ENCODE measurements around the gene BMP5. TPM values are rescaled to one million over a fixed set of nuclear protein-coding genes. Genes with fewer than 3 reads are reported as not detected.
A peak's percentile ranks its signal among the peaks of the same experiment; 100 is the strongest.

BMP5 gene
- total RNA-seq (2013; cell fraction: nucleolus; rRNA removed): not detected in 2 replicates
- total RNA-seq (2014; rRNA removed) (not detected in 2 replicates), total RNA-seq (2014; rRNA removed; fragmentation: Illumina TruSeq; extraction: Trizol) (not detected in 2 replicates), total RNA-seq (2021) (not detected in 2 replicates), polyA plus RNA-seq (2011; rRNA removed) (not detected in 2 replicates), polyA plus RNA-seq (2014; fragmentation: Illumina TruSeq; extraction: Trizol) (not detected in 2 replicates), polyA plus RNA-seq (2014; fragmentation: Nextera tagmentation; extraction: Ambion mirVana) (not detected), polyA plus RNA-seq (2014; rRNA removed) (not detected in 2 replicates), polyA plus RNA-seq (2016; fragmentation: Nextera tagmentation; extraction: Ambion mirVana) (not detected), polyA minus RNA-seq (2011; rRNA and poly(A)+ RNA removed) (not detected in 2 replicates), Bru-seq, nascent RNA (percentile 5 among the genes with signal in this experiment), BruChase-seq, experiment 1, labeled RNA remaining after a 6-hour chase (percentile 11 among the genes with signal in this experiment), BruChase-seq, experiment 2, labeled RNA remaining after a 2-hour chase (percentile 3 among the genes with signal in this experiment)
- polyA plus RNA-seq (2011; ENCODE audit: low read depth): not detected
- not detected in 2 replicates for polyA plus RNA-seq (2011; cell fraction: cytosol; rRNA removed)
- polyA plus RNA-seq (2011; cell fraction: nucleus; rRNA removed): not detected in 2 replicates
- polyA plus RNA-seq (2012): 0.03 TPM in 1 of 2 replicates, not detected in the other
- polyA minus RNA-seq (2011; cell fraction: cytosol; rRNA and poly(A)+ RNA removed): 0.27 and 0.42 TPM in 2 replicates
- polyA minus RNA-seq (2011; cell fraction: nucleus; rRNA and poly(A)+ RNA removed): 0.12 and 0.19 TPM in 2 replicates
- long read RNA-seq, experiment 1: 0 reads
- long read RNA-seq, experiment 2, partial matches to known transcripts: 0 of 1 reads
- long read RNA-seq, experiment 2, other reads (novel, unspliced or antisense): 1 of 1 reads

DNA sequence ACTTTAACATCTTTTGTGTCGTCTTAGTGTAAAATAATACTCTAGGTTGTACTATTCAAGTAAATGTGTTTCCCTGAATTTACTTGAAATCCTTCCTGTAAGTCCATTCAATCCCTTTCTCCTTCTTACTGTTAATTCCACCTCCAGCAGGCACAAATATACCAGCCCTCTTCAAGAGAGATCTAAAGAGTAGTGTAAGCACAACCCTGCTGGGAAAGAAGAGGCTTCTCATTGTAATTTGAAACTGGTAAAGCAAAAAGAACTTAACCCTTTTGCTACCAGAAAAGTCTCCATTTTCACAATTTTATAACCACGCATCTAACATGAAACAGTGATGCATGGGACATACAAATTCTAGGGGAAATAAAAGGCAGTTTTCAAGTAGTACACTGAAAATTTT lies at the start of gene BMP5:
Gene BMP5 (minus strand): TSS at position 191 of the 400 bp plus-strand sequence. CDS start 725 bp downstream, outside the sequence.
- H3K36me3 ChIP-seq (ENCODE audit: control insufficient read depth in 2 of 2, insufficient read depth in 2 of 2, low read length in 1 of 2): no peaks in the 10 kb centered on the region
- no peak for ATAC-seq
- no peak within 1 kb of the TSS for H3K27ac ChIP-seq (ENCODE audit: control insufficient read depth, insufficient read depth)
- no peak for TF ChIP-seq GATAD2B (conservative IDR thresholded peaks at IDR 0.05; ENCODE audit: low read depth)
- H3K4me3 ChIP-seq: no peak within 1 kb of the TSS
- H3K27me3 ChIP-seq (replicated peaks in 1 of 2; ENCODE audit: control insufficient read depth in 2 of 2, insufficient read depth in 2 of 2, low read length in 1 of 2): no peaks in the 10 kb centered on the region; a peak in 1 of 4 replicates
- ChIA-PET CTCF (no interaction called here), SMC1A (ENCODE audit: uncharacterized antibody, unreplicated experiment) (no interaction called here), RAD21 (ENCODE audit: unreplicated experiment) (no interaction called here), POLR2A (no interaction called here)
- H3K4me1 ChIP-seq (ENCODE audit: control insufficient read depth, insufficient read depth, low read length): no peaks in the 10 kb centered on the region
- intact Hi-C loops (cut with micrococcal nuclease; ENCODE audit: unreplicated experiment): no loop called here
- H3K9me3 ChIP-seq (replicated peaks; ENCODE audit: control insufficient read depth, insufficient read depth, low read length): no peaks in the 10 kb centered on the region
- no peak within 1 kb of the TSS for H2AFZ ChIP-seq (ENCODE audit: control insufficient read depth, low read depth, low read length)
- no peak within 1 kb of the TSS for H3K9ac ChIP-seq (ENCODE audit: control insufficient read depth, insufficient read depth, low read length)
- no peak within 1 kb of the TSS for H3K4me2 ChIP-seq (ENCODE audit: control insufficient read depth, insufficient read depth)
- no peak for DNase-seq (ENCODE audit: low read depth, low spot score)
- H4K20me1 ChIP-seq (ENCODE audit: control insufficient read depth, insufficient read depth): no peaks in the 10 kb centered on the region; the same call in 1 of the 2 replicates
- no TSS peak for BruUV-seq (replicated peaks)
- H3K79me2 ChIP-seq (ENCODE audit: control insufficient read depth, insufficient read depth, low read length): no peaks in the 10 kb centered on the region
- in situ Hi-C loops (cut with MboI): loop anchor here (25.0 kb wide), 1 partner anchor 588 kb away; no protein-coding TSS in a partner anchor
- FAIRE-seq: no peak
- 11% methylated on average over 2 of the region's 2 CpGs for WGBS (ENCODE audit: insufficient coverage, insufficient replicate concordance, low lambda C conversion rate, missing lambda C conversion rate)

DNA sequence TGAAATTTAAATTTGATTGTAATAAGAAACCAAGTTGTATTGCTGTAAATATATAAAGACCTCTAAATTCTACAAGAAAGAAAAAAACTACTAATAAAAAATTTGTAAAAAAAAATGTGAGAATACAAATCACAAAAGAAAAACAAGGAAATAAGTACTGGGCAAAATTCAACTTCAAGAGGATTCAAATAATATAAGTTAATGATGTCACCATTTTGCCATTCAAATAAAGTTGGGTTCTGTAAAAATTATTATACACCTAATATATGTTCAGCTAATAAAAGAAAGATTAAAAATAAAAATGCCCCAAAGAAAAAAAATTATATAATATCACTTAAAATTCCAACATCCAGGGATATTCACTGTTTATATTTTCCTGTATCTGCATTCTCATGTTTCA lies 47.0 kb upstream of the BMP5 start:
- Histone ChIP-seq H3K4me1 (ENCODE audit: control insufficient read depth, insufficient read depth, low read length) (no peaks in the 10 kb centered on the region), H2AFZ (ENCODE audit: control insufficient read depth, low read depth, low read length) (no peak overlapping the region), H3K36me3 (ENCODE audit: control insufficient read depth in 2 of 2, insufficient read depth in 2 of 2, low read length in 1 of 2) (no peaks in the 10 kb centered on the region), H3K27ac (ENCODE audit: control insufficient read depth, insufficient read depth) (no peak overlapping the region), H3K4me3 (no peak overlapping the region), H4K20me1 (ENCODE audit: control insufficient read depth, insufficient read depth) (no peaks in the 10 kb centered on the region), H3K79me2 (ENCODE audit: control insufficient read depth, insufficient read depth, low read length) (no peaks in the 10 kb centered on the region), H3K4me2 (ENCODE audit: control insufficient read depth, insufficient read depth) (no peak overlapping the region), H3K9ac (ENCODE audit: control insufficient read depth, insufficient read depth, low read length) (no peak overlapping the region), H3K9me3 (replicated peaks; ENCODE audit: control insufficient read depth, insufficient read depth, low read length) (no peaks in the 10 kb centered on the region), H3K27me3 (replicated peaks in 1 of 2; ENCODE audit: control insufficient read depth in 2 of 2, insufficient read depth in 2 of 2, low read length in 1 of 2) (no peaks in the 10 kb centered on the region)
- TF ChIP-seq EP300 (IDR thresholded peaks at IDR 0.05; ENCODE audit: borderline replicate concordance in 1 of 2, control insufficient read depth in 1 of 2, low read depth in 2 of 2, low read length in 2 of 2) (no peak), ELK1 (IDR thresholded peaks at IDR 0.05; ENCODE audit: low read depth, low read length) (no peak), TCF3 (IDR thresholded peaks at IDR 0.05; ENCODE audit: borderline replicate concordance, insufficient read depth, low read depth, low read length) (no peak), FOS (IDR thresholded peaks at IDR 0.05; ENCODE audit: borderline replicate concordance, extremely low read depth, insufficient read length) (no peak), SPI1 (IDR thresholded peaks at IDR 0.05; ENCODE audit: borderline replicate concordance, insufficient read depth, low read depth, low read length) (no peak), RELA (IDR thresholded peaks at IDR 0.05; ENCODE audit: borderline replicate concordance, partially characterized antibody) (no peak)
- DNase-seq (ENCODE audit: low read depth, low spot score) (no peak), FAIRE-seq (no peak), ATAC-seq (no peak)
- CTCF ChIA-PET: no interaction called here
- RAD21 ChIA-PET (ENCODE audit: unreplicated experiment): no interaction called here
- SMC1A ChIA-PET (ENCODE audit: uncharacterized antibody, unreplicated experiment): interaction anchor here (0.6 kb wide), 1 partner anchor 18 kb away, joined by 3 read pairs; no protein-coding TSS in a partner anchor
- intact Hi-C loops (cut with micrococcal nuclease; ENCODE audit: unreplicated experiment) (no loop called here), in situ Hi-C loops (cut with MboI) (no loop called here)
- no TSS peak for BruUV-seq (replicated peaks)
- POLR2A ChIA-PET: no interaction called here

Measured in GM12878 (cell line).